Left lung (tissue), 10 donors: ENCODE results near the gene SLC7A9. TPM values are rescaled to one million over a fixed set of nuclear protein-coding genes. Genes with fewer than 3 reads are reported as not detected.

Experiments used
- ATAC-seq: fragments of 200-7000 bp; cut with Tn5 transposase; one replicate; pipeline ENCODE4 v1.9.1; 2020; ENCODE audit warnings: moderate library complexity
- DNase-seq, 4 donors: peaks; one replicate each; pipeline ENCODE4 v3.0.0-alpha.2; 2013 to 2020
- H3K27ac ChIP-seq, 2 donors: fragments of 200-600 bp; sonication (generic) in 1 of 2; one replicate each; pipeline versions ENCODE4 v1.5.0 to v1.8.0; 2020 to 2021
- H3K27me3 ChIP-seq, 2 donors: fragments of 200-600 bp; sonication (generic) in 1 of 2; one replicate each; pipeline versions ENCODE4 v1.5.0 to v1.8.0; 2020 to 2021
- H3K36me3 ChIP-seq, 2 donors: fragments of 200-600 bp; sonication (generic) in 1 of 2; one replicate each; pipeline versions ENCODE4 v1.5.0 to v1.8.0; 2020 to 2021
- H3K4me1 ChIP-seq, 2 donors: fragments of 200-600 bp; one replicate each; pipeline ENCODE4 v1.8.0; 2021
- H3K4me3 ChIP-seq, 2 donors: fragments of 200-600 bp; sonication (generic) in 1 of 2; one replicate each; pipeline versions ENCODE4 v1.5.0 to v1.8.0; 2020 to 2021; ENCODE audit warnings: mild to moderate bottlenecking in 1 of 2
- H3K9me3 ChIP-seq, 2 donors: fragments of 200-600 bp; sonication (generic) in 1 of 2; one replicate each; pipeline versions ENCODE4 v1.5.0 to v1.8.0; 2020 to 2021
- intact Hi-C, 2 donors: fragments of 100-400 bp; cut with DNase I; formaldehyde crosslinking; loops; one replicate each; pipeline versions ENCODE4 v1.11.2 to v1.14.2; 2022
- polyA plus RNA-seq, 6 donors: library from polyadenylated mRNA; unstranded; fragments of 120-200 nt; gene quantifications; one replicate each; pipeline ENCODE4 v1.2.1, GENCODE V29; 2013; ENCODE audit not compliant: insufficient read length in 6 of 6
- total RNA-seq, 2 donors: library from RNA; stranded (reverse); fragmentation: NEBNext Ultra II Directional; extraction: Animal tissue kit (Norgen Biotek cat#: 25700); gene quantifications; one replicate each; pipeline ENCODE4 v1.2.1, GENCODE V29; 2021
- TF ChIP-seq, protein P1 (sequence below), 2 donors: fragments of 200-600 bp; sonication (generic) in 1 of 2; IDR thresholded peaks; one replicate each; pipeline versions ENCODE4 v1.5.0 to v1.8.0; 2021; ENCODE audit warnings: antibody characterized with exemption in 2 of 2
- donor health status: DM: no; HTN: yes; CAD: no.
- donor health status: DM: no; HTN: no; CAD: no.

SLC7A9 gene
- total and polyA plus RNA-seq, 8 donors, result 0.35 to 1.4 (median 0.99) TPM; not detected in 1

DNA sequence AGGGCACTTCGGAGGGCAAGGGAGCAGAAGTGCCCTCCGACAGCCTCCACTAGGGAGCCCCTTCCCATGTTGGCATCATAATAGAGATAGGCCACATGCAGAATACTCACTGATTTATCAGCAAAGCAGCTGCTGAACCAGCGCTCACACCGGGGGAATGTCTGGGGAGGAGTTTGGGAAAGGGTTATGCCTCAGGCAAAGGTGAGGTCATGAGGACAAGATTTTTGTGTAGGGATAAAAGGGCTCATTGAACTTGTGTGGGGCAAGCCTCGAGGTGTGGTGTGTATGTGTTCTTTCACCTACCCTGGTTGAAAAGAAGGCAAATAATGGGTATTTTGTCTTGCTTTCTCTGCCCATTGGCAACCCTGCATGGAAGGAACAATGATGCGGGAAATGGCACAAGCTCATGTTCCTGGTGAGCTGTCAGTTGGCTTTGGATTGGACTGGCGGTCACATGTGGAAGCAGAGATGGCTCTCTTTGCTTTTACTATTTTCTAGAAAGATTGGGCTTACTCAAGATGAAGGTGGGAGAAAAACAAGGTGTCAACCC lies 39.1 kb upstream of the SLC7A9 start:
- peaks cover 0 to 36% of the 10 kb centered on the region in 2 donors for H3K36me3 ChIP-seq
- H3K27ac ChIP-seq, result no peak overlapping the region
- peaks cover 0 to 4% of the 10 kb centered on the region in 2 donors for H3K4me1 ChIP-seq
- ATAC-seq (no peak), DNase-seq (no peak)
- peaks cover 0 to 4% of the 10 kb centered on the region in 2 donors for H3K9me3 ChIP-seq
- TF ChIP-seq, protein P1, sequence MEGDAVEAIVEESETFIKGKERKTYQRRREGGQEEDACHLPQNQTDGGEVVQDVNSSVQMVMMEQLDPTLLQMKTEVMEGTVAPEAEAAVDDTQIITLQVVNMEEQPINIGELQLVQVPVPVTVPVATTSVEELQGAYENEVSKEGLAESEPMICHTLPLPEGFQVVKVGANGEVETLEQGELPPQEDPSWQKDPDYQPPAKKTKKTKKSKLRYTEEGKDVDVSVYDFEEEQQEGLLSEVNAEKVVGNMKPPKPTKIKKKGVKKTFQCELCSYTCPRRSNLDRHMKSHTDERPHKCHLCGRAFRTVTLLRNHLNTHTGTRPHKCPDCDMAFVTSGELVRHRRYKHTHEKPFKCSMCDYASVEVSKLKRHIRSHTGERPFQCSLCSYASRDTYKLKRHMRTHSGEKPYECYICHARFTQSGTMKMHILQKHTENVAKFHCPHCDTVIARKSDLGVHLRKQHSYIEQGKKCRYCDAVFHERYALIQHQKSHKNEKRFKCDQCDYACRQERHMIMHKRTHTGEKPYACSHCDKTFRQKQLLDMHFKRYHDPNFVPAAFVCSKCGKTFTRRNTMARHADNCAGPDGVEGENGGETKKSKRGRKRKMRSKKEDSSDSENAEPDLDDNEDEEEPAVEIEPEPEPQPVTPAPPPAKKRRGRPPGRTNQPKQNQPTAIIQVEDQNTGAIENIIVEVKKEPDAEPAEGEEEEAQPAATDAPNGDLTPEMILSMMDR (IDR thresholded peaks at IDR 0.05), result no peak
- intact Hi-C loops, result no loop called here
- H3K4me3 ChIP-seq, result no peak overlapping the region
- H3K27me3 ChIP-seq, result no peaks in the 10 kb centered on the region

DNA sequence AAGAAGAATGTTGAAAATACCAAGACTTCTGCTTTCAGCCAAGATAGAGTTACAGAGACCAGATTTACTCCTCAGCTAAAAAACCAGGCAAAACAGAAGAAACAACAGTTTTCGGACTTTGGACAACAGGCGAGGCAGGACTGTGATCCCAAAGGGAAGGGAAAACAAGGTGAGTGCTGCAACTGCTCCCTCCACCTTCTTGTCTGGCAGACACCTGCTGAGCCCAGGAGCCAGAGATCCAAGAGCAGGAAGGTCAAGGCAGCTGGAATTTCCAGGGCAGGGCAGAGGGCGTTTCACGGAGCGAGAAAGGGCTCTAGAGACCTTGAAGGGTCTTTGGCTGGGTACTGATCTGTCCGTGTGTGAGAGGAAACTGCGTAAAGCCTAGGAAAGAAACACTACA lies 32.9 kb upstream of the SLC7A9 start:
- Histone ChIP-seq H3K4me3 (no peak overlapping the region), H3K9me3 (peaks cover 0 to 4% of the 10 kb centered on the region in 2 donors), H3K36me3 (peaks cover 0 to 63% of the 10 kb centered on the region in 2 donors), H3K27me3 (no peaks in the 10 kb centered on the region), H3K4me1 (no peaks in the 10 kb centered on the region), H3K27ac (no peak overlapping the region)
- intact Hi-C loops, result no loop called here
- DNase-seq (no peak), ATAC-seq (no peak)
- TF ChIP-seq, protein P1 (IDR thresholded peaks at IDR 0.05), result no peak

DNA sequence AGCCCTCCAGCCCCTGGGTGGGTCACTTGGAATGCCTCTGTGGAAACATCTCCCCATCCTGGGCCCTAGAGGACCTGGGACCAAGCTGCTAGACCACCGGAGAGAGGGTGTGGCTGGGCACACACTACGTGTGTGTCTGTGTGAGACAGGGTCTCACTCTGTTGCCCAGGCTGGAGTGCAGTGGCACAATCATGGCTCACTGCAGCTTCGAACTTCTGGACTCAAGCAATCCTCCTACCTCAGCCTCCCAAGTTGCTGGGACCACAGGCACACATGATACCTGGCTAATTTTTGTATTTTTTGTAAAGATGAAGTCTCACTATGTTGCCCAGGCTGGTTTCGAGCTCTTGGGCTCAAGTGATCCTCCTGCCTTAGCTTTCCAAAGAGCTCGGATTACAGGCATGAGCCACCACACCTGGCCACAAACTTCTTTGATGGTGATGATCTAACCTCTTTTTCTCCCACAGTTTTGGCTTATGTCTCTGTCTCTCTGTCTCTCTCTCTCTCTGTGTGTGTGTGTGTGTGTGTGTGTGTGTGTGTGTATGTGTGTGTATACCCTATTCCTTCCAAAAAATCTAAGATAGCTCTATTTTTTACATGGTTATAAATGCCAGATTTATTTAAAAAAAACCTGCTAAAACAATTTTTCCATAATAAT lies 32.1 kb upstream of the SLC7A9 start:
- no peak overlapping the region for H3K4me3 ChIP-seq
- peaks cover 0 to 4% of the 10 kb centered on the region in 2 donors for H3K9me3 ChIP-seq
- no peaks in the 10 kb centered on the region for H3K27me3 ChIP-seq
- intact Hi-C loops, result no loop called here
- H3K27ac ChIP-seq, result no peak overlapping the region
- TF ChIP-seq, protein P1 (IDR thresholded peaks at IDR 0.05), result no peak
- ATAC-seq (no peak), DNase-seq (no peak)
- peaks cover 0 to 62% of the 10 kb centered on the region in 2 donors for H3K36me3 ChIP-seq
- H3K4me1 ChIP-seq, result no peaks in the 10 kb centered on the region

DNA sequence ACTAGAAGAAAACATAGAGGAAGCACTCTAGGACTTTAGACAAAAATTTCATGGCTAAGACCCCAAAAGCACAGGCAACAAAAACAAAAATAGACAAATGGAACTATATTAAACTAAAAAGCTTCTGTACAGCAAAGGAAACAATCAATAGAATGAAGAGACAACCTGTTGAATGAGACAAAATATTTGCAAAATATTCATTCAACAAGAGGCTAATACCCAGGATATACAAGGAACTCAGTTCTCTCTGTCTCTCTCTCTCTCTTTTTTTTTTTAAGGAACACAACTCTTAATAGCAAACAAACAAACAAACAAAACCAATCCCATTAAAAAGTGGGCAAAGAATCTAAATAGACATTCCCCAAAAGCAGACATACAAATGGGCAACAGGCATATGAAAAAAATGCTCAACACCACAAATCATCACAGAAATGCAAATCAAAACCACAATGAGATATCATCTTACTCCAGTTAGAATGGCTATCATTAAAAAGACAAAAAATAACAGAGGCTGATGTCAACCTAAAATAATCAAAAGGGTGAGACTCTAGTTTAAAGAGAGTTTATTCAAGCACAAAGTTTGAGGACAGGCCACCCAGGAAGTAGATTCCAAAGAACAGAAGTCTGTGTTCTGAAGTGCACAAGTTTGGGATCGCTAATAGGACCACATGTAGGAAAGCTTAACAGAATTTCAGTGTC lies 27.1 kb upstream of the SLC7A9 start:
- no peak overlapping the region for H3K27ac ChIP-seq
- H3K4me3 ChIP-seq, result no peak overlapping the region
- ATAC-seq, result no peak
- no peaks in the 10 kb centered on the region for H3K4me1 ChIP-seq
- H3K36me3 ChIP-seq, result peaks cover 0 to 72% of the 10 kb centered on the region in 2 donors
- peaks cover 0 to 25% of the 10 kb centered on the region in 2 donors for H3K9me3 ChIP-seq
- H3K27me3 ChIP-seq, result no peaks in the 10 kb centered on the region
- intact Hi-C loops, result no loop called here
- DNase-seq, result no peak
- TF ChIP-seq, protein P1 (IDR thresholded peaks at IDR 0.05), result no peak

DNA sequence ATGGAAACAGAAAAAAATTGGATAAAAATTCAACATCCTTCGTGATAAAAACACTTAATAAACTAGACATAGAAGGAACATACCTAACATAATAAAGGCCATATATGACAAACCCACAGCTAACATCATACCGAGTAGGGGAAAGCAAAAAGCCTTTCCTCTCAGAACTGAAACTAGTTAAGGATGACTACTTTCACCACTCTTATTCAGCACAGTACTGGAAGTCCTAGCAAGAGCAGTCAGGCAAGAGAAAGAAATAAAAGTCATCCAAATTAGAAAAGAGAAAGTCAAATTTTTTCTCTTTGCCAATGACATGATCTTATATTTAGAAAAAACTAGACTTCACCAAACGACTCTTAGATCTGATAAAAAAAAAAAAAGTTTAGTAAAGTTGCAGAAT lies 25.8 kb upstream of the SLC7A9 start:
- H3K9me3 ChIP-seq, result peaks cover 0 to 34% of the 10 kb centered on the region in 2 donors
- no peaks in the 10 kb centered on the region for H3K27me3 ChIP-seq
- H3K27ac ChIP-seq, result no peak overlapping the region
- TF ChIP-seq, protein P1 (IDR thresholded peaks at IDR 0.05), result no peak
- intact Hi-C loops, result no loop called here
- peaks cover 0 to 67% of the 10 kb centered on the region in 2 donors for H3K36me3 ChIP-seq
- H3K4me3 ChIP-seq, result no peak overlapping the region
- ATAC-seq, result no peak
- DNase-seq, result no peak
- H3K4me1 ChIP-seq, result no peaks in the 10 kb centered on the region
